Sigmoid colon (tissue), 7 donors: ENCODE data around the gene ICE2. TPM values are rescaled to one million over a fixed set of nuclear protein-coding genes. Genes with fewer than 3 reads are reported as not detected.

Experiments
- DNase-seq: peaks from one replicate; pipeline ENCODE4 v3.0.0-alpha.2; 2019
- H3K27ac ChIP-seq, 4 donors: fragments of 200-600 bp; sonication (generic); one replicate each; pipeline ENCODE4 v1.5.1; 2016 to 2019; ENCODE audit warnings: mild to moderate bottlenecking in 1 of 4
- H3K27me3 ChIP-seq, 3 donors: fragments of 200-600 bp; sonication (generic); one replicate each; pipeline ENCODE4 v1.5.1; 2019; ENCODE audit warnings: mild to moderate bottlenecking in 1 of 3
- H3K36me3 ChIP-seq, 4 donors: fragments of 200-600 bp; sonication (generic); one replicate each; pipeline ENCODE4 v1.5.1; 2016 to 2019
- H3K4me1 ChIP-seq, 4 donors: fragments of 200-600 bp; sonication (generic); one replicate each; pipeline ENCODE4 v1.5.1; 2017 to 2019
- H3K4me3 ChIP-seq, 4 donors: fragments of 200-600 bp; sonication (generic); one replicate each; pipeline ENCODE4 v1.5.1; 2017 to 2019; ENCODE audit warnings: mild to moderate bottlenecking in 2 of 4, moderate library complexity in 1 of 4
- H3K9me3 ChIP-seq, 4 donors: fragments of 200-600 bp in 3 of 4; sonication (generic) in 3 of 4; one replicate each; pipeline versions ENCODE4 v1.5.1 to v1.6.1; 2013 to 2019
- CTCF ChIP-seq, 4 experiments: fragments of 450-650 bp in 3 of 4; fragments of 200-600 bp in 1 of 4; IDR thresholded peaks; one replicate each; pipeline ENCODE4 v1.5.1; 2016 to 2019; ENCODE audit warnings: antibody characterized with exemption in 4 of 4, mild to moderate bottlenecking in 3 of 4, moderate library complexity in 2 of 4
- EP300 ChIP-seq, 4 donors: sonication (generic); formaldehyde crosslinking; IDR thresholded peaks; one replicate each; pipeline ENCODE4 v1.6.1; 2017; ENCODE audit warnings: antibody characterized with exemption in 4 of 4
- POLR2A ChIP-seq, 2 donors: fragments of 450-650 bp; IDR thresholded peaks; one replicate each; pipeline ENCODE4 v1.6.1; 2016; ENCODE audit warnings: antibody characterized with exemption in 2 of 2, mild to moderate bottlenecking in 2 of 2, moderate library complexity in 2 of 2
- POLR2AphosphoS5 ChIP-seq, 4 donors: sonication (generic); formaldehyde crosslinking; IDR thresholded peaks; one replicate each; pipeline ENCODE4 v1.6.1; 2017; ENCODE audit warnings: antibody characterized with exemption in 4 of 4
- WGBS, 2 donors: extraction: QIAGEN DNeasy Blood & Tissue Kit; methylation state at CpG; one replicate each; pipeline ENCODE4 v1.1.7; 2013; 5-methylcytosine and 5-hydroxymethylcytosine counted together
- intact Hi-C: fragments of 100-400 bp; cut with DNase I; formaldehyde crosslinking; loops from one replicate; pipeline ENCODE4 v1.15.1; 2023
- polyA plus RNA-seq, 3 donors: library from polyadenylated mRNA; stranded (reverse); fragments of 200-250 nt; gene quantifications; one replicate each; pipeline ENCODE4 v1.2.3, GENCODE V29; 2013
- total RNA-seq, 4 donors: library from RNA; depleted of rRNA; stranded (reverse); fragments of >200 nt; gene quantifications; one replicate each; pipeline ENCODE4 v1.1.0, GENCODE V29; 2016
- donor health status: healthy with polysubstance abuse.
- donor health status: Bipolar disorder and iron deficiency.
- donor health status: healthy.

The ICE2 gene
- total and polyA plus RNA-seq, 7 donors, result 4.6 to 40.3 (median 30.0) TPM

DNA sequence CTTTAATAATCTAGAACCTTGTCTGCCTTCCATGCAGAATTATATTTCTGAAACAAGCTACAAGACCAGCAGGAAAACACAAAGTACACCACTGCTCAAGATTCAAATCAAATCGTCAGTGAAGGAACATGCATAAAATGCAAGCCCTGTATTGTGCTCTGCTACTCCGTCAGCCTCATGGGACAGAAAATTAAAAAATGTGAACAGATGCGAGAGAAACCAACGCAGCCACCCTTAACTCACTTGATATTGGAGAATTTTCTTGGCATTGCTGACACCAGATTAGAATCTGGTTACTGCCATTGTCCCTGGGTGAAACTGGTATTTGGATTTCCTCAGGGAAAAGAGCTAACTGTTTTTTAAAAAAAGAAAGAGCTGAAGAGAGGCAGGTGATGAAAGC is 104.7 kb downstream of the ICE2 start:
- H3K4me3 ChIP-seq, result no peak overlapping the region
- no peak for TF ChIP-seq POLR2AphosphoS5 (IDR thresholded peaks at IDR 0.05)
- TF ChIP-seq CTCF (IDR thresholded peaks at IDR 0.05), result no peak
- no peak for TF ChIP-seq EP300 (IDR thresholded peaks at IDR 0.05)
- no peak for TF ChIP-seq POLR2A (IDR thresholded peaks at IDR 0.05)
- DNase-seq, result no peak
- H3K9me3 ChIP-seq, result no peaks in the 10 kb centered on the region
- 87 to 90% methylated on average over 4 of the region's 4 CpGs for WGBS, 2 donors
- H3K27ac ChIP-seq, result peak overlapping the region; percentile 58 to 84 (median 74)
- intact Hi-C loops, result no loop called here
- H3K27me3 ChIP-seq, result no peaks in the 10 kb centered on the region
- H3K4me1 ChIP-seq, result peaks cover 0 to 71% (median 60%) of the 10 kb centered on the region in 4 donors
- peaks cover 0 to 8% (median 6%) of the 10 kb centered on the region in 4 donors for H3K36me3 ChIP-seq

- peaks cover 0 to 67% (median 58%) of the 10 kb centered on the region in 4 donors for H3K4me1 ChIP-seq
- no peaks in the 10 kb centered on the region for H3K27me3 ChIP-seq
- WGBS, 2 donors, result 82 to 87% methylated on average over 2 of the region's 2 CpGs
- peak overlapping the region; percentile 58 to 84 (median 74) for H3K27ac ChIP-seq
- H3K9me3 ChIP-seq, result no peaks in the 10 kb centered on the region
- no peak for DNase-seq
- intact Hi-C loops, result no loop called here
- H3K4me3 ChIP-seq, result no peak overlapping the region
- peaks cover 0 to 8% (median 6%) of the 10 kb centered on the region in 4 donors for H3K36me3 ChIP-seq
- TF ChIP-seq CTCF (IDR thresholded peaks at IDR 0.05) (no peak), EP300 (IDR thresholded peaks at IDR 0.05) (no peak), POLR2A (IDR thresholded peaks at IDR 0.05) (no peak), POLR2AphosphoS5 (IDR thresholded peaks at IDR 0.05) (no peak)
These were observed 105.2 kb downstream of the ICE2 start for GRCh38 chr15:60373745-60374144.

DNA sequence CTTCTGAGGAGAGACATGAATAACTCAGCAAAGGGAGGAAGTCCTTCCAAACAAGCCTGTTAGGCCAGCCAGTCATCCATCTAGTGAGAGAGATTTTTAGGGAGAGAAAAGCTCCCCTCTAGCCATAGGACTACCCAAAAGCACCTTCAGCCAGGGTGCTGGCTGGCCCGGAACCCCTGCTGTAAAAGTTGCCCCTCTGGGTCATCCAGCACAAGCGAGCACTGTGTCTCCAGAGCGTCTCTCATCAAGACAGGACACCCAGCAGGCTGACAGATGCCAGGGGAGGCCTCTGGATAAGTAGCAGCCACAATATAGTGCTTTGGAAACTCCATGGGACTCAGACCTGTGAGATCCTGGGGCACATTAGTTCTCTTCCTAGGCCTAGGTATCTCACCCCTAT is 105.6 kb downstream of the ICE2 start:
- intact Hi-C loops, result no loop called here
- peak overlapping the region; percentile 58 to 84 (median 74) for H3K27ac ChIP-seq
- no peaks in the 10 kb centered on the region for H3K27me3 ChIP-seq
- peaks cover 0 to 67% (median 57%) of the 10 kb centered on the region in 4 donors for H3K4me1 ChIP-seq
- H3K36me3 ChIP-seq, result peaks cover 0 to 8% (median 6%) of the 10 kb centered on the region in 4 donors
- WGBS, 2 donors, result 96 to 98% methylated on average over 3 of the region's 3 CpGs
- H3K4me3 ChIP-seq, result no peak overlapping the region
- H3K9me3 ChIP-seq, result no peaks in the 10 kb centered on the region
- TF ChIP-seq POLR2A (IDR thresholded peaks at IDR 0.05), result no peak
- no peak for TF ChIP-seq CTCF (IDR thresholded peaks at IDR 0.05)
- TF ChIP-seq EP300 (IDR thresholded peaks at IDR 0.05), result no peak
- TF ChIP-seq POLR2AphosphoS5 (IDR thresholded peaks at IDR 0.05), result no peak
- no peak for DNase-seq

GRCh38 chr15:60372756-60373155 is 106.2 kb downstream of the ICE2 start:
- Histone ChIP-seq H3K4me1 (peaks cover 0 to 67% (median 57%) of the 10 kb centered on the region in 4 donors), H3K36me3 (peaks cover 0 to 8% (median 6%) of the 10 kb centered on the region in 4 donors), H3K27me3 (no peaks in the 10 kb centered on the region), H3K4me3 (no peak overlapping the region), H3K9me3 (no peaks in the 10 kb centered on the region), H3K27ac (peak overlapping the region; percentile 58 to 84 (median 74))
- DNase-seq, result no peak
- 89 to 96% methylated on average over 1 of the region's 1 CpG for WGBS, 2 donors
- TF ChIP-seq POLR2AphosphoS5 (IDR thresholded peaks at IDR 0.05) (no peak), POLR2A (IDR thresholded peaks at IDR 0.05) (no peak), EP300 (IDR thresholded peaks at IDR 0.05) (no peak), CTCF (IDR thresholded peaks at IDR 0.05) (no peak)
- intact Hi-C loops, result no loop called here

DNA sequence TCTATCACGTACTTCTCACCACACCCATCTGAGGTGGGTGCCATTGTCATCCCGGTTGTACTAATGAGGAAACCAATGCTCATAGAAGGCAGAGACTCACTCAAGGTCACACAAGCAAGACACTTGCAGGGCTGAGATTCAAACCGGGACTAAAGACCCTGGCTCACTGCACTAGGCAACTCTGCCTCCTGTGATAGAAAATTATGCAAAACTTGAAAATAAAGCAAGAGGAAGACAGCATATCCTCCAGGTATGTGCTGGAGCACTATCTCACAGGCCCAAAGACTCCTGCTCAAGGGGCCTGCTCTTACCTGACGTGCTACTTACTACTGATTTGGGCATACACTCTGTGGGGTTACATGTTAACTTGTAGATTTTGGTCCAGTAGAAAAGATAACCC is 106.7 kb downstream of the ICE2 start:
- peaks cover 0 to 66% (median 57%) of the 10 kb centered on the region in 4 donors for H3K4me1 ChIP-seq
- H3K27me3 ChIP-seq, result no peaks in the 10 kb centered on the region
- peak overlapping the region; percentile 67 to 84 (median 73) for H3K27ac ChIP-seq
- DNase-seq, result no peak
- no peaks in the 10 kb centered on the region for H3K9me3 ChIP-seq
- no peak overlapping the region for H3K4me3 ChIP-seq
- peaks cover 0 to 8% (median 6%) of the 10 kb centered on the region in 4 donors for H3K36me3 ChIP-seq
- intact Hi-C loops, result no loop called here
- WGBS, 2 donors, result 66 to 85% methylated on average over 4 of the region's 4 CpGs
- TF ChIP-seq EP300 (IDR thresholded peaks at IDR 0.05), result no peak
- no peak for TF ChIP-seq CTCF (IDR thresholded peaks at IDR 0.05)
